Liver (tissue), 9 donors: Measurements from ENCODE around the gene CDK8. TPM values are rescaled to one million over a fixed set of nuclear protein-coding genes. Genes with fewer than 3 reads are reported as not detected.

Experiments used
- DNase-seq: peaks from one replicate; pipeline ENCODE4 v3.0.0-alpha.2; 2017; ENCODE audit warnings: low spot score
- H3K27ac ChIP-seq, 2 donors: one replicate each; pipeline ENCODE4 v1.7.0; 2013; ENCODE audit warnings: inconsistent platforms in 2 of 2, low read length in 2 of 2, control low read depth in 1 of 2, low read depth in 1 of 2, mild to moderate bottlenecking in 1 of 2
- H3K27me3 ChIP-seq, 4 donors: one replicate each; pipeline versions ENCODE4 v1.6.1 to v1.7.0; 2013; ENCODE audit warnings: low read length in 3 of 4, inconsistent platforms in 1 of 4, mild to moderate bottlenecking in 1 of 4, moderate library complexity in 1 of 4; ENCODE audit not compliant: control insufficient read depth in 4 of 4, insufficient read depth in 4 of 4
- H3K36me3 ChIP-seq, 4 donors: one replicate each; pipeline versions ENCODE4 v1.6.1 to v1.7.0; 2013; ENCODE audit warnings: low read length in 3 of 4, mild to moderate bottlenecking in 3 of 4, low read depth in 1 of 4, moderate library complexity in 1 of 4; ENCODE audit not compliant: control insufficient read depth in 4 of 4, insufficient read depth in 3 of 4
- H3K4me1 ChIP-seq, 4 donors: one replicate each; pipeline versions ENCODE4 v1.6.1 to v1.7.0; 2013; ENCODE audit warnings: low read length in 3 of 4, mild to moderate bottlenecking in 3 of 4, moderate library complexity in 1 of 4; ENCODE audit not compliant: control insufficient read depth in 4 of 4, insufficient read depth in 4 of 4
- H3K4me3 ChIP-seq, 3 donors: one replicate each; pipeline versions ENCODE4 v1.6.1 to v1.7.0; 2013; ENCODE audit warnings: low read length in 3 of 3, control low read depth in 1 of 3, low read depth in 1 of 3, mild to moderate bottlenecking in 1 of 3
- H3K9ac ChIP-seq, 2 donors: one replicate each; pipeline ENCODE4 v1.7.0; 2013; ENCODE audit warnings: low read length in 2 of 2, mild to moderate bottlenecking in 2 of 2, moderate library complexity in 2 of 2, control low read depth in 1 of 2, low read depth in 1 of 2
- H3K9me3 ChIP-seq, 4 donors: one replicate each; pipeline versions ENCODE4 v1.6.1 to v1.7.0; 2013; ENCODE audit warnings: low read length in 3 of 4; ENCODE audit not compliant: control insufficient read depth in 4 of 4
- ATF3 ChIP-seq: IDR thresholded peaks from 2 replicates; pipeline ENCODE4 v1.6.1; 2016; ENCODE audit warnings: antibody characterized with exemption
- CTCF ChIP-seq: fragments of 150-350 bp; IDR thresholded peaks from 2 replicates; pipeline ENCODE4 v1.5.1; 2017; ENCODE audit warnings: improper control_type of control experiment, low read depth, low read length; ENCODE audit not compliant: missing input control
- EGR1 ChIP-seq, 2 donors: IDR thresholded peaks; 2 replicates each; pipeline ENCODE4 v1.6.1; 2016 to 2018; ENCODE audit warnings: antibody characterized with exemption in 2 of 2, low read depth in 2 of 2
- FOXA1 ChIP-seq: IDR thresholded peaks from 2 replicates; pipeline ENCODE4 v1.6.1; 2016; ENCODE audit warnings: antibody characterized with exemption
- GABPA ChIP-seq, 2 donors: IDR thresholded peaks in 1 of 2; conservative IDR thresholded peaks in 1 of 2; 2 replicates each; pipeline ENCODE4 v1.6.1; 2016; ENCODE audit warnings: antibody characterized with exemption in 2 of 2, mild to moderate bottlenecking in 1 of 2, moderate library complexity in 1 of 2
- HNF4A ChIP-seq, 2 donors: conservative IDR thresholded peaks; 2 replicates each; pipeline ENCODE4 v1.6.1; 2016; ENCODE audit warnings: antibody characterized with exemption in 2 of 2, mild to moderate bottlenecking in 2 of 2
- HNF4G ChIP-seq: IDR thresholded peaks from 2 replicates; pipeline ENCODE4 v1.6.1; 2016; ENCODE audit warnings: antibody characterized with exemption
- JUND ChIP-seq, 2 donors: IDR thresholded peaks; 2 replicates each; pipeline ENCODE4 v1.6.1; 2016; ENCODE audit warnings: antibody characterized with exemption in 2 of 2
- MAX ChIP-seq: IDR thresholded peaks from 2 replicates; pipeline ENCODE4 v1.6.1; 2016; ENCODE audit warnings: antibody characterized with exemption
- NR2F2 ChIP-seq: IDR thresholded peaks from 2 replicates; pipeline ENCODE4 v1.6.1; 2016; ENCODE audit warnings: antibody characterized with exemption
- RAD21 ChIP-seq, 2 donors: IDR thresholded peaks; 2 replicates each; pipeline ENCODE4 v1.6.1; 2016; ENCODE audit warnings: antibody characterized with exemption in 2 of 2, mild to moderate bottlenecking in 2 of 2
- REST ChIP-seq: IDR thresholded peaks from 2 replicates; pipeline ENCODE4 v1.6.1; 2016; ENCODE audit warnings: antibody characterized with exemption, mild to moderate bottlenecking
- RXRA ChIP-seq, 2 donors: IDR thresholded peaks; 2 replicates each; pipeline ENCODE4 v1.6.1; 2017 to 2018; ENCODE audit warnings: antibody characterized with exemption in 2 of 2, mild to moderate bottlenecking in 1 of 2
- SP1 ChIP-seq: IDR thresholded peaks from 2 replicates; pipeline ENCODE4 v1.6.1; 2018; ENCODE audit warnings: antibody characterized with exemption, mild to moderate bottlenecking
- TAF1 ChIP-seq: conservative IDR thresholded peaks from 2 replicates; pipeline ENCODE4 v1.6.1; 2016; ENCODE audit warnings: antibody characterized with exemption, mild to moderate bottlenecking
- YY1 ChIP-seq: IDR thresholded peaks from 2 replicates; pipeline ENCODE4 v1.6.1; 2016; ENCODE audit warnings: antibody characterized with exemption, mild to moderate bottlenecking
- WGBS: extraction: QIAGEN DNeasy Blood & Tissue Kit; methylation state at CpG from one replicate; pipeline ENCODE4 v1.1.7; 2013; 5-methylcytosine and 5-hydroxymethylcytosine counted together
- polyA plus RNA-seq, 2 donors: library from polyadenylated mRNA; stranded (reverse) in 1 of 2; unstranded in 1 of 2; fragments of 200-250 nt in 1 of 2; fragments of >200 nt in 1 of 2; fragmentation: Nextera tagmentation in 1 of 2; extraction: Ambion mirVana in 1 of 2; gene quantifications; one replicate each; pipeline versions ENCODE4 v1.2.1 to v1.2.3, GENCODE V29; 2013 to 2015
- total RNA-seq, 2 donors: library from RNA; depleted of rRNA; stranded (reverse); fragments of >200 nt; gene quantifications; one replicate each; pipeline ENCODE4 v1.2.3, GENCODE V29; 2014
- donor health status: healthy.
- donor health status: healthy.
- donor health status: healthy.
- donor health status: healthy.
- donor health status: healthy.

Gene CDK8
- total and polyA plus RNA-seq, 4 donors = 3.3 to 10.8 (median 6.8) TPM

GRCh38 chr13:26247608-26248007 lies 6.3 kb upstream of the CDK8 start:
- no peaks in the 10 kb centered on the region for H3K4me1 ChIP-seq
- H3K36me3 ChIP-seq = no peaks in the 10 kb centered on the region
- H3K9me3 ChIP-seq = no peaks in the 10 kb centered on the region
- DNase-seq = no peak
- no peaks in the 10 kb centered on the region for H3K27me3 ChIP-seq
- no peak overlapping the region for H3K27ac ChIP-seq
- H3K4me3 ChIP-seq = no peak overlapping the region
- TF ChIP-seq HNF4G = no peak
- no peak for TF ChIP-seq EGR1 (IDR thresholded peaks at IDR 0.05; ENCODE audit: low read depth in 2 of 2)
- no peak for TF ChIP-seq MAX
- TF ChIP-seq FOXA1 = no peak
- no peak for TF ChIP-seq YY1
- TF ChIP-seq ATF3 = no peak
- no peak for TF ChIP-seq CTCF
- TF ChIP-seq RAD21 (IDR thresholded peaks at IDR 0.05) = no peak
- TF ChIP-seq JUND (IDR thresholded peaks at IDR 0.05) = no peak
- TF ChIP-seq RXRA (IDR thresholded peaks at IDR 0.05) = no peak
- TF ChIP-seq NR2F2 = no peak
- TF ChIP-seq SP1 = no peak
- no peak for TF ChIP-seq HNF4A (conservative IDR thresholded peaks at IDR 0.05)
- TF ChIP-seq GABPA (IDR thresholded peaks at IDR 0.05 in 1 of 2, conservative IDR thresholded peaks at IDR 0.05 in 1 of 2) = no peak
- H3K9ac ChIP-seq = no peak overlapping the region
- 49% methylated on average over 3 of the region's 3 CpGs for WGBS

- Histone ChIP-seq H3K27ac (no peak overlapping the region), H3K36me3 (no peaks in the 10 kb centered on the region)
Observed at GRCh38 chr13:26249551-26249950, 4.4 kb upstream of the CDK8 start.

More at GRCh38 chr13:26249551-26249950, 4.4 kb upstream of the CDK8 start:
- H3K4me1 ChIP-seq = peaks cover 0 to 2% (median 0%) of the 10 kb centered on the region in 4 donors
- H3K27me3 ChIP-seq = no peaks in the 10 kb centered on the region
- TF ChIP-seq CTCF = no peak
- no peak for TF ChIP-seq REST
- TF ChIP-seq NR2F2 = no peak
- TF ChIP-seq JUND (IDR thresholded peaks at IDR 0.05) = no peak
- no peak for TF ChIP-seq TAF1
- TF ChIP-seq SP1 = no peak
- TF ChIP-seq YY1 = no peak
- DNase-seq = no peak
- no peak overlapping the region for H3K9ac ChIP-seq
- H3K4me3 ChIP-seq = no peak overlapping the region
- H3K9me3 ChIP-seq = no peaks in the 10 kb centered on the region
